RWPE2 (cell line): Measurements from ENCODE around the gene CACHD1.

Experiments used
- ATAC-seq: fragments of 200-7000 bp; cut with Tn5 transposase; 3 replicates; pipeline ENCODE4 v1.9.1; 2021; ENCODE audit warnings: low read depth
- DNase-seq: peaks from one replicate; pipeline ENCODE4 v3.0.0-alpha.2; 2020; ENCODE audit warnings: low spot score
- H3K27ac ChIP-seq: fragments of 450-650 bp; 2 replicates; pipeline ENCODE4 v1.5.1; 2017; ENCODE audit warnings: mild to moderate bottlenecking; ENCODE audit not compliant: poor library complexity, severe bottlenecking
- H3K27me3 ChIP-seq: fragments of 250-450 bp; sonication (Bioruptor Pico); 2 replicates; pipeline ENCODE4 v1.5.1; 2021; ENCODE audit warnings: mild to moderate bottlenecking, moderate library complexity; ENCODE audit not compliant: insufficient read depth, poor library complexity, severe bottlenecking
- H3K36me3 ChIP-seq: fragments of 250-450 bp; sonication (Bioruptor Pico); 2 replicates; pipeline ENCODE4 v1.5.1; 2020; ENCODE audit warnings: low read depth, mild to moderate bottlenecking, moderate library complexity
- H3K4me1 ChIP-seq: fragments of 250-450 bp; sonication (Bioruptor Pico); 2 replicates; pipeline ENCODE4 v1.5.1; 2021; ENCODE audit warnings: mild to moderate bottlenecking, moderate library complexity; ENCODE audit not compliant: insufficient read depth, poor library complexity, severe bottlenecking
- H3K4me3 ChIP-seq: fragments of 250-450 bp; sonication (Bioruptor Pico); 2 replicates; pipeline ENCODE4 v1.5.1; 2021; ENCODE audit warnings: mild to moderate bottlenecking, moderate library complexity; ENCODE audit not compliant: severe bottlenecking
- H3K9me3 ChIP-seq: fragments of 250-450 bp; sonication (Bioruptor Pico); 2 replicates; pipeline ENCODE4 v1.5.1; 2021; ENCODE audit warnings: mild to moderate bottlenecking, moderate library complexity; ENCODE audit not compliant: severe bottlenecking
- CTCF ChIP-seq: fragments of 450-650 bp; IDR thresholded peaks from one replicate; pipeline ENCODE4 v1.5.1; 2017; ENCODE audit warnings: mild to moderate bottlenecking, moderate library complexity; ENCODE audit not compliant: poor library complexity, severe bottlenecking

The CACHD1 gene

DNA sequence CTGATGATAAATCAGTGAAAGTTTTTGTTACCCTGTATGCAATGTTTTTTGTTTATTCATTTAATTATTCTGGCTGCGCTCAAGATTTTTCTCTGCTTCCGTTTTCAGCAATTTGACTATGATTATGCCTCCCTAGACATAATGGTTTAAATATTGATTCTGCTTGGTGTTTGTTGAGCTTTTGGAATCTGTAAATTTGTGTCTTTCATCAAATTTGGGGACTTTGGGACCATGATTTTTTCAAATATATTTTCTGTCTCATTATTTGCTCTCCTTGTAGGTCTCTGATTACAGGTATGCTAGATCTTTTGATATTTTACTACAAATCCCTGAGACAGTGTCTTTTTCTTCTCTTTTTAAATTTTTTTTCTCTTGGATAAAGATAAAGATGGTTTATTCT lies 92.1 kb downstream of the CACHD1 start:
- H3K27ac ChIP-seq: no peak overlapping the region
- H3K4me1 ChIP-seq: no peaks in the 10 kb centered on the region
- ATAC-seq: no peak
- H3K4me3 ChIP-seq: no peak overlapping the region
- H3K27me3 ChIP-seq: no peaks in the 10 kb centered on the region
- H3K9me3 ChIP-seq: no peaks in the 10 kb centered on the region
- TF ChIP-seq CTCF: no peak
- no peaks in the 10 kb centered on the region for H3K36me3 ChIP-seq
- no peak for DNase-seq

- DNase-seq (no peak), ATAC-seq (no peak)
- no peaks in the 10 kb centered on the region for H3K4me1 ChIP-seq
- no peak for TF ChIP-seq CTCF
- no peak overlapping the region for H3K27ac ChIP-seq
- no peaks in the 10 kb centered on the region for H3K27me3 ChIP-seq
- no peaks in the 10 kb centered on the region for H3K9me3 ChIP-seq
- H3K36me3 ChIP-seq: no peaks in the 10 kb centered on the region
- no peak overlapping the region for H3K4me3 ChIP-seq
These were observed 94.1 kb downstream of the CACHD1 start for GRCh38 chr1:64563958-64564565.

GRCh38 chr1:64564891-64565290 lies 95.0 kb downstream of the CACHD1 start:
- ATAC-seq (0 out of 3 replicates have a peak, but pooled peaks have one; percentile 42), DNase-seq (no peak)
- Histone ChIP-seq H3K27ac (no peak overlapping the region), H3K36me3 (no peaks in the 10 kb centered on the region), H3K27me3 (no peaks in the 10 kb centered on the region), H3K4me1 (no peaks in the 10 kb centered on the region), H3K9me3 (no peaks in the 10 kb centered on the region), H3K4me3 (no peak overlapping the region)
- TF ChIP-seq CTCF: no peak

- TF ChIP-seq CTCF: no peak
- H3K9me3 ChIP-seq: no peaks in the 10 kb centered on the region
- no peaks in the 10 kb centered on the region for H3K4me1 ChIP-seq
- H3K27ac ChIP-seq: no peak overlapping the region
- ATAC-seq (no peak), DNase-seq (no peak)
- no peak overlapping the region for H3K4me3 ChIP-seq
- H3K36me3 ChIP-seq: no peaks in the 10 kb centered on the region
- no peaks in the 10 kb centered on the region for H3K27me3 ChIP-seq
These were observed 97.7 kb downstream of the CACHD1 start for GRCh38 chr1:64567426-64568170.

DNA sequence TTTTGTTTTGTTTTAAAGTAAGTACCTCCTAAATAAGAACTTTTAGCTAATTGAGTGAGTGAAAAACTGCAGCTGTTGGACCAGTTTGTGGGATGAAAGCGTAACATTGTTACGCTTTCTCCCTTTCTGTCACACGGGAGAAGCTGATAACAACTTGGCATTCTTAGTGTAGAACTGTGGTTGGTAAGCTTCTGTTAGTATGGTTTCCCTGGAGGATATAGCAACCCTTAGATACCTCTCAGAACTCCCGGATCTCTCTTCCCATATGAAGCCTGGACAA lies 98.2 kb downstream of the CACHD1 start:
- no peak for ATAC-seq
- H3K4me1 ChIP-seq: no peaks in the 10 kb centered on the region
- no peak for TF ChIP-seq CTCF

More for the DNA sequence above, 98.2 kb downstream of the CACHD1 start:
- no peaks in the 10 kb centered on the region for H3K9me3 ChIP-seq
- H3K27ac ChIP-seq: no peak overlapping the region
- no peaks in the 10 kb centered on the region for H3K36me3 ChIP-seq
- H3K27me3 ChIP-seq: no peaks in the 10 kb centered on the region
- no peak overlapping the region for H3K4me3 ChIP-seq
- DNase-seq: no peak
